Body of pancreas (tissue), 4 donors: ENCODE data around the gene NHP2.

ENCODE experiments used
- POLR2A ChIP-seq, 3 donors: fragments of 450-650 bp; IDR thresholded peaks; one replicate each; pipeline ENCODE4 v1.6.1; 2016; ENCODE audit warnings: antibody characterized with exemption in 3 of 3, mild to moderate bottlenecking in 2 of 3
- TF ChIP-seq, protein P1 (sequence below), 7 experiments: fragments of 450-650 bp in 4 of 7; fragments of 200-600 bp in 3 of 7; sonication (generic) in 3 of 7; IDR thresholded peaks; one replicate each; pipeline ENCODE4 v1.5.1; 2016 to 2019; ENCODE audit warnings: antibody characterized with exemption in 7 of 7

DNA sequence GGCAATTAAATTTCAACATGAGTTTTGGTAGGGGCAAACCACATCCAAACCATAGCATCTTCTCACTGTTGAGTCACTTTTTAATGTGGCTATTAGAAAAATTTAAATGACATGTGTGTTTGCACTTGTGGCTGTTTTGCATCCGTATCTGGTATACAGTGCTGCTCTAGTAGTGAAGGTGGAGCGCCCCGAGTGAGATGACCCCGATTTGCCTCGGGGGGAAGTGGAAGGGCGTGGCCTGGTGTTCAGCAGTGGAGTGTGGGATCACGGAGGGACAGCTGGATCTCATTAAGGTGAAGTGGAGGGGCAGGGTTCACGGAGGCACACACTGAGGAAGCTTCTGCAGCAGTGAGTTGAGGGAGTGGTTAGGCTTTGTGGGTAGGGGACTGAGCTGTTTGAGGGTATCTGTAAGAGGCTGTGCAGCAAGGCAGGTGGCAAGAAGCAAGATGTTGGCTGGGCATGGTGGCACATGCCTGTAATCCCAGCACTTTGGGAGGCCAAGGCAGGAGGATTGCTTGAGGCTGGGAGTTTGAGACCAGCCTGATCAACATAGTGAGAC is 39.6 kb upstream of the NHP2 start:
- TF ChIP-seq, protein P1, sequence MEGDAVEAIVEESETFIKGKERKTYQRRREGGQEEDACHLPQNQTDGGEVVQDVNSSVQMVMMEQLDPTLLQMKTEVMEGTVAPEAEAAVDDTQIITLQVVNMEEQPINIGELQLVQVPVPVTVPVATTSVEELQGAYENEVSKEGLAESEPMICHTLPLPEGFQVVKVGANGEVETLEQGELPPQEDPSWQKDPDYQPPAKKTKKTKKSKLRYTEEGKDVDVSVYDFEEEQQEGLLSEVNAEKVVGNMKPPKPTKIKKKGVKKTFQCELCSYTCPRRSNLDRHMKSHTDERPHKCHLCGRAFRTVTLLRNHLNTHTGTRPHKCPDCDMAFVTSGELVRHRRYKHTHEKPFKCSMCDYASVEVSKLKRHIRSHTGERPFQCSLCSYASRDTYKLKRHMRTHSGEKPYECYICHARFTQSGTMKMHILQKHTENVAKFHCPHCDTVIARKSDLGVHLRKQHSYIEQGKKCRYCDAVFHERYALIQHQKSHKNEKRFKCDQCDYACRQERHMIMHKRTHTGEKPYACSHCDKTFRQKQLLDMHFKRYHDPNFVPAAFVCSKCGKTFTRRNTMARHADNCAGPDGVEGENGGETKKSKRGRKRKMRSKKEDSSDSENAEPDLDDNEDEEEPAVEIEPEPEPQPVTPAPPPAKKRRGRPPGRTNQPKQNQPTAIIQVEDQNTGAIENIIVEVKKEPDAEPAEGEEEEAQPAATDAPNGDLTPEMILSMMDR (IDR thresholded peaks at IDR 0.05), result no peak
- TF ChIP-seq POLR2A (IDR thresholded peaks at IDR 0.05), result no peak
